Testis (tissue), 2 donors: ENCODE results near the gene GFPT2.

Experiments used
- POLR2A ChIP-seq: fragments of 450-650 bp; IDR thresholded peaks from one replicate; pipeline ENCODE4 v1.6.1; 2017; ENCODE audit warnings: antibody characterized with exemption, mild to moderate bottlenecking, moderate library complexity
- TF ChIP-seq, protein P1 (sequence below), 3 experiments: fragments of 450-650 bp in 2 of 3; fragments of 200-600 bp in 1 of 3; sonication (generic) in 1 of 3; IDR thresholded peaks; one replicate each; pipeline ENCODE4 v1.5.1; 2016 to 2019; ENCODE audit warnings: antibody characterized with exemption in 3 of 3, mild to moderate bottlenecking in 2 of 3, moderate library complexity in 1 of 3

GRCh38 chr5:180396926-180397325 is 43.8 kb upstream of the GFPT2 start:
- TF ChIP-seq, protein P1, sequence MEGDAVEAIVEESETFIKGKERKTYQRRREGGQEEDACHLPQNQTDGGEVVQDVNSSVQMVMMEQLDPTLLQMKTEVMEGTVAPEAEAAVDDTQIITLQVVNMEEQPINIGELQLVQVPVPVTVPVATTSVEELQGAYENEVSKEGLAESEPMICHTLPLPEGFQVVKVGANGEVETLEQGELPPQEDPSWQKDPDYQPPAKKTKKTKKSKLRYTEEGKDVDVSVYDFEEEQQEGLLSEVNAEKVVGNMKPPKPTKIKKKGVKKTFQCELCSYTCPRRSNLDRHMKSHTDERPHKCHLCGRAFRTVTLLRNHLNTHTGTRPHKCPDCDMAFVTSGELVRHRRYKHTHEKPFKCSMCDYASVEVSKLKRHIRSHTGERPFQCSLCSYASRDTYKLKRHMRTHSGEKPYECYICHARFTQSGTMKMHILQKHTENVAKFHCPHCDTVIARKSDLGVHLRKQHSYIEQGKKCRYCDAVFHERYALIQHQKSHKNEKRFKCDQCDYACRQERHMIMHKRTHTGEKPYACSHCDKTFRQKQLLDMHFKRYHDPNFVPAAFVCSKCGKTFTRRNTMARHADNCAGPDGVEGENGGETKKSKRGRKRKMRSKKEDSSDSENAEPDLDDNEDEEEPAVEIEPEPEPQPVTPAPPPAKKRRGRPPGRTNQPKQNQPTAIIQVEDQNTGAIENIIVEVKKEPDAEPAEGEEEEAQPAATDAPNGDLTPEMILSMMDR (IDR thresholded peaks at IDR 0.05): no peak
- no peak for TF ChIP-seq POLR2A
